GM19372 (cell line): Measurements from ENCODE around the gene XYLT2.

ENCODE experiments used
- ATAC-seq: cut with Tn5 transposase; IDR thresholded peaks from one replicate; pipeline ENCODE4 v1.9.1; 2021; ENCODE audit warnings: mild to moderate bottlenecking, low read depth, moderate library complexity; ENCODE audit not compliant: unreplicated experiment

The XYLT2 gene

DNA sequence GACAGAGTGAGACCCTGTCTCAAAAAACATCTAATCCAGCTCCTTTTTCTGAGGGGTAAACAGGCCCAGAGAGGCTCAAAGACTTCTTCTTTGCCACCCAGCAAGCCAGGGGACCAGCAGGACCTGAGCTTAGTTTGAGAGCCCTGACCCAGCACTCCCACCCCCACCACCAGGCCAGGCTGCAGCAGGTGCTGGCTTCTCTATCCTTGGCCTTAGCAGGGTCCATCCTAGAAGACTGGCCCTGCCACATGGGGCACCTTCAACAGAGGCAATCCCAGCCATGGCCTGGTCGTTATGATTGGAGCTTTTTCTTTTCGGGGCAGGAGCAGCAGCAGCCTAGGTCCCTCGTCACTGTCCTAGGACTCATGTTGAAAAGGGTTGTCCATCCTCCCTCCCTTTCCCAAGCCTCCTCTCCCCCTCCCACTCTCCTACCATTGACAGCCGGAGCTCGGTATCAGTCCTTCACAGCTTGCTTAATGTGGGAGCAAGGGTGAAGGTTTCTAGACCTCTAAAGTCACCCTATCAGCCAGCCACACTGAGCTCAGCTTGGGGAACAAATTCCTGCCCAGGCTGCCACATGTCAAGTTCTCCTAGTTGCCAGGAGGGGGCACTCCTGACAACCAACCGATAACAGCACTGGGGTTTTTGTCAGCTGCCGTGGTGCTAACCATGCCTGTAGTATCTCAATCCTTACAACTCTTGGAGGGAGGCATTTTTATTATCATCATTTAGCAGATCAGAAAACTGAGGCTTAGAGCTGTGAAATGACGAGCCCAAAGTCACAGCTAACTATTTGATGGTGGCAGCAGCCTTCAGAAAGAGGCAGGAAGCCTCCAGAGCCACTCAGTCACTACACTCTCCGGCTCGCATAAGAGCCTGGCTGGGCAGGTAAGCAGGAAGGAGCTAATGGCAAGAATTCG lies 15.9 kb downstream of the XYLT2 start:
- ATAC-seq = no peak

DNA sequence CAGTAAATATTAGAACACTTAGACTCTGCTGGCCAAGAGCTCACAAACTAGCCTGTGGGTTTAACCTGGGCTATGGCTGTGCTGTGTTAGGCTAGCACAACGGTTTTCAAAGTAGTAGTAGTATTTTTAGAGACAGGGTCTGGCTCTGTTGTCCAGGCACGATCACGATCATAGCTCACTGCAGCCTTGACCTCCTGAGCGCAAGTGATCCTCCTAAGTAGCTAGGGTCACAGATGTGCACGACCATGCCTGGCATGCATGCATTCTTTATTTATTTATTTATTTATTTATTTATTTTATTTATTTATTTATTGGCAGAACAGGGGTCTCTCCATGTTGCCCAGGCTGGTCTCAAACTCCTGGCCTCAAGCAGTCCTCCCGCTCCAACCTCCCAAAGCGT lies 16.7 kb downstream of the XYLT2 start:
- no peak for ATAC-seq

DNA sequence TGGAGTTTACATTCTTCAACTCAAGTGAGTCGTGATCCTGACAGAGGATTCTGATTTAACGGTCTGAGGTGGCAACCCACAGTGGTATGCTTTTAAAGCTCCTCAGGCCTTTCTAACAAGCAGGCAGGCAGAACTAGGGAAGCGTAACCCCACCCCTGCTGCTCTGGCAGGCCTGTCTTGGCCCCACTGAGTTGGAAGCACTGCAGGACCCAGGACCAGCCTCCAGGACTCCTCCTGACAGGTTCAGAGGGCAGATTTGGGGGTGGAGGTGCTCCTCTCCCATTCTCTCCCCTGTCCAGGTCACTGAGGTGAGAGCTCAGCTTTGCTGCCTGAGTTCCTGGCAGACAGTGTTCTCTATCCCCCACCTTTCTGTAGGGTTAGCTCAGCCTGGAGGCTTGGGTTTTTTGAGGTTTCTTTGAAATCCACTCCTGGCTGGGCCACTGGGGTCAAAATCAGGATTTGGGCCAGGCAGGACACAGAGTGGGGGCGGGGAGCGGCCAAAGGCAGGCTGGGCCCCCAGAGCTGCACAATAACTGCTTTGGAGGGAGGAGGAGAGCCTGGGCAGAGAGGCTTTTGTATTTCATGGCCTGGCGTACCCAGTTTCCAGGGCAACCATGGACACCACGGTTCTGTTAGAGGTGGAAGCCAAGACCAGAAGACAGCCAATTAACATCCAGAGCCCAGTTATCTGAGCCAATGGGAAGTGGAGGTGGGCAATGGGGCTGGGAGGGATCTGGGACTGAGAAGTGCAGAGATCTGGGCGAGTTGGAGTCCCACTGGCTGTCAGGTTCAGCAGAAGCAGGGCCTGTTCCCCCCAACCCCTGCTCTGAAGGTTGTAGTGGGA lies 17.5 kb downstream of the XYLT2 start:
- no peak for ATAC-seq

DNA sequence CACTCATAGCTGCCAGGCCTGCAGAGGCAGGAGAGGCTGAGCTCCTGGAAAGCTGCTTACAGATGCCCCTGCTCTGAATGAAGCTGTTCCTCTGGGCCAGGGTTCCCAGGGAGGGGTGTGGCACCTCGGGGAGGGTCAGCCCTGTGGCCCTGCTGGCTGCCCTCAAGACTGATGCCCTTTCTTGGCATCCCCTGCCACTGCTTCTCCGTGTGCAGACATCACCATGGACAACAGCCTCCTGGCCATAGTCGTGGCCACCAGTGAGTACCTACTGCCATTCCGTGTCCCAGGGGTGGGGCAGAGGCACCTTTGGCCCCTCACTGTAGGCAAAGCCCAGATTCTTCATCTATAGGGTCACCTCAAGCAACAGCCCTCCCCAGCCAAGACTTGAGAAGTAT lies 18.1 kb downstream of the XYLT2 start:
- ATAC-seq = no peak

DNA sequence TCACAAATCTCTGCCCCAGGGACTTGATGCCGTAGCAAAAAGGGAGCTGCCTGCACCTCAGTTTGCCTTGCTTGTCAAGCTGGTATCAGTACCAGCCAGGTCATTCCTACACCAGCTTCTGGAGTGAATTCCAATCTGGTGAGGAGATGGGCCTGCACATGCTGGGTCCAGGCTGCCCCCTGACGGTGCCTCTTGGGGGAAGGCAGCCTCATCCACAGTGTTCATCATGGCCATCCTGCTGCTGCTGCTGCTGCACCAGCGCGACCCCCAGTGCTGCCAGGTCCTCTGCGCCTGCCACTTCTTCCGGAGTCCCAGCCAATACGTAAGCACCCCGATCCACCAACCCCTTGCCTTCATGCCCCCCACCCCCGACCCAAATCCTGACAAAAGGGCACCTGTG lies 18.8 kb downstream of the XYLT2 start:
- ATAC-seq = no peak

DNA sequence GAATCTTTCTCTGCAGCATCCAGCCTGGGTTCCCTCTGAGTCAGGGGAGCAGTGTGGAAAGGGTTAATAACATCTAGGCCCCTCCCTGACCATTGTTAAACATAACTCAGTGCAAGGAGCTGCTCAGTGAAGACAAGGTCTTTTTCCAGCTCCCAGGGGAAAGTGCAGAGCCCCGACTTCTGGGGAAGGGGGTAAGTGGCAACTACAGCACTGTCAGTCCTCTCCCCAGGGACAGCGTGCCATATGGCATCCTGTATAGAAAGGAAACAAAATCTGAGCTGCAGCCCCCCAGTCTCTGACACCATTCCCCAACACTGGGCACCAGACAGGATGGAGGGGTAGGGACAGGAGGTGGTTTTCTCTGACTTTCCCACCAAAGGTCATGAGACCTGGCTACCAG lies 19.2 kb downstream of the XYLT2 start:
- ATAC-seq = no peak

DNA sequence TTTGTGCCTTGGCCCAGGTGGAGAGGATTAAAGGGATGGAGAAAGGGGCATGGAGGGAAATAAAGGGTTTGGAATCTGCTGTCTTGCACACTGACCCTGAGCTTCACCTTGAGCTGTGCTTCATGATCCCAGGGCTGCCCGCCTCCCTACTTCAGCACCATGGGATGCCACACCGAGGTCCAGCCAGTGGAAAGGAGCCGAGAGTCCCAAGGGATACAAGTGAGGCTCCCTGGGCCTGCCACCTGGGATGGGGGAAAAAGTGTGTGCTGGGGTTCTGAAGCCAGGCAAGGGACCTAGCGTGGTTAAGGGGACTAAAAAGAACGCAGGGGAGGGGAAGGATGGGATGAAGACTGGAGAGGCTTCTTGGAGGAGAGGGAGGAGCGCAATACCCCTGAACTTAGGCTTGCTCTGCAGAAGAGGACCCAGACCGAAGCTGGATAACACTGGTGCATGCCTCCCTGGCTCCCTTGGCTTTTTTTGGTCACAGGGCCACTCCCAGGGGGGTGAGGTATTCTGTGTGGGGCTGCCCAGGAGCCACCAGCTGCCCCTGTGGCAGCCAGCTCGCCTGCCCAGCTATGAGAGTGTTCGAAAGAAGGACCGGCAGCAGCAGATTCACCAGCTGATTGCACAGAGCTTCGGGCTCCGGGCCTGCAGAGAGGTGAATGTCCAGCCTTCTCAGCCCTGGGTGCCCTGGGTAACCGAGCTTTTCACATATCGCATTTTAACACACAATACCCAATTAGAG lies 19.9 kb downstream of the XYLT2 start:
- ATAC-seq = no peak

DNA sequence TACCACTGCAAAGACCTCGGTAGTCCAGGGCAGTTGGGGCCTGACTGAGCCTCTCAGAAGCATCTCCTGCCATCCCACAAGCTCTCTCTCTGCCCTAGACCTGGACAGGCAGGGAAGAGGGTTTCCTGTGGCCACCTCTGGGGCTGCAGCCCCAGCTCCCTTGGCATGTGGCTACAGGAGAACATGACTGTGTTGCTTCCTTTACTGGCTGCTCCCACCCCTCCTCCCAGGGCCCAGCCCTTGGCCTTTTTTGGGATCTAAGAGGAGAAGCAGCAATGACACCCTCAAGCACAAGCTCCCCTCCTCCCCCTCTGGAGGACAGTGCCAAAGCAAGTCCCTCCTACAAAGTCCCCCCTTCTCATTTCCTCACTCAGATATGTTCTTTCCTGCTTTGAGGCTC lies 21.5 kb downstream of the XYLT2 start:
- no peak for ATAC-seq

DNA sequence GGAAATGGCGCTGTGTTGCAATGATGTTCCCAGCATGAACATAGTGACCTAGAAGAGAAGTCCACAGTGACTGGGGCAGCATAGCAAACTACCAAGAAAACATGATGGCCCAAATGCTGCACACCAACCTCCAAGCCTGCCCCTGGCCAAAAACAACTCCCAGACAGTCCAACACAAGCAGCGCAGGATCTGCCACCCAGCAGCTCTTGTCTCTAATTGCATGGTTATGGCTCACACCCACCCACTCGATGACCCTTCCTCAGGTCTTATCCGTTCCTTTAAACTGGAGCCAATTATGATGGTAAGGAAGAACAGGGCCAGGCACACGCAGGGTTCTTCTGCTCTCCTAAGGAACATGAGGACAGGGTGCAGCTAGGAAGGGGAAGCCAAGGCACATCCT lies 24.1 kb downstream of the XYLT2 start:
- ATAC-seq = no peak

DNA sequence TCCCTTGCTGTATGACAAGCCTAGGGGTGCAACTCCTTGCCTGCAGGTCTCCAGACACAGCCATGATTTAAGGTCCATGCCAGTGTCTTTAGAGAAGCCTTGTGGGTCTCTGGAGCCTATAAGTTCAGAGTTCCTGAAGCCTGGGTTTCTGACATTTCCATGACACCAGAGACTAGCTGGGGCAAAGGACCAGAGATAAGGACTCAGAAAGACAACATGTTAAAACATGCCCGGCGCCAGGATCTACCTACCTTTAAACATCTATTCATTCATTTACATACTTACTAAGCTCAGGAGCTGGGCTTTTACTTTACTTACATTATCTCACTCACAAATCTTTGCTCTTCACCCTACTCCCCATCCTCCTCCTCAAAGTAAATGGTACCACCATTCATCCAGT lies 25.6 kb downstream of the XYLT2 start:
- no peak for ATAC-seq

DNA sequence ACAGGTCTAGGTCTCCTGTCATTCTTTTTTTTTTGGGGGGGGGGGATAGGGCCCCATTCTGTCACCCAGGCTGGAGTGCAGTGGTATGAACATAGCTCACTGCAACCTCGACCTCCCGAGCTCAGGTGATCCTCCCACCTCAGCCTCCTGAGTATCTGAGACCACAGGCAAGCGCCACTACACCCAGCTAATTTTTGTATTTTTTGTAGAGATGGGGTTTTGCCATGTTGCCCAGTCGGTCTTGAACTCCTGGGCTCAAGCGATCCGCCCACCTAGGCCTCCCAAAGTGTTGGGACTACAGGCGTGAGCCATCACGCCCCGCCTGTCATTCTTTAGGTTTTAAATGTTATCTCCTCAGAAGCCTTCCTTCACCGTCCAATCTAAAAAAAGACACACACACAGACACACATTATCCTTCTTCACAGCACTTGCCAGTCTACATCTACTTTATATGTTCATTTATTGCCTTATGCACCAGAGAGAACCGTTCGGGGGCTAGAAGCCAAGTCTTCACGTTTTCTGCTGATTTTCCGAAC lies 26.4 kb downstream of the XYLT2 start:
- ATAC-seq = no peak

DNA sequence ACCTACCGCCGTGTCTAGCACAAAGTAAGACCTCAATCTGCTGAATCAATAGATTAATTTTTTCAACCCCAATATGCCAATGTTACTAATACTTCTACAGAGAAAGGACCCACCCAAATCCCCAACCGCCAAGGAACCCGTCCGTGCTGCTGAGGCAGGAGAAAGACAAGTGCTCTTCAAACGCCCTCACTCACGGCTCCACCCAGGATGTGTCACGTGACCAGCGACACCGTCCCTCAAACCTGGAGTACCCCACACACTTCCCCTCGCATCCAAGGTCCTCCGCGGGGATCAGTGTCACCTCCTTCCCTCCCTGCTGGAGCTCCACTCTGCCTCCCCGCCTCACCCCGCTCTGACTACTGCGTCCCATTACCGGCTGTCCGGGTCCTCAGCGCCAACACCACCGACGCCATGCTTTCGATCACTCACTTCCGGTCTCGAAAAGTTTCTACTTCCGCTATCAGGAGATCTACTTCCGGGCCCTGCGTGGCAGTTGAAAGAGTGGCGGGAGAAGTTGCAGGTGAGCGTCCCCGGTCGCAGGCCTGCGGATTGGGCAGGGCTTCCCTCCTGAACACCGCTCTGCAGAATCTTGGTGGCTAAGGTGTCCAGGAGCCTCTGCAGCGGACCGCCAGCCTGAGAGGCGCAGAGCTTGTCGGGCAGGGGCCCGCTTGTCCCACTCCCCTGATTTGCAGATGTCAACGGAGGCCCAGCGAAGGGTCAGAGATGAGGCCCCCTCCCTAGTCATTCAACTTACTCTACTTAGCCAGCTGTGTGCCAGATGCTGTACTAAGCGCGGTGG lies 27.0 kb downstream of the XYLT2 start, which contains the start of the genes EME1 and MRPL27:
TSS of gene EME1 (plus strand) at position 472 of the 799 bp plus-strand sequence. CDS start 1,980 bp downstream, outside the sequence.
TSS of gene MRPL27 (minus strand) at position 427 of the 799 bp plus-strand sequence. CDS start at position 413, 14 bp downstream.
- peak; percentile 87 for ATAC-seq

DNA sequence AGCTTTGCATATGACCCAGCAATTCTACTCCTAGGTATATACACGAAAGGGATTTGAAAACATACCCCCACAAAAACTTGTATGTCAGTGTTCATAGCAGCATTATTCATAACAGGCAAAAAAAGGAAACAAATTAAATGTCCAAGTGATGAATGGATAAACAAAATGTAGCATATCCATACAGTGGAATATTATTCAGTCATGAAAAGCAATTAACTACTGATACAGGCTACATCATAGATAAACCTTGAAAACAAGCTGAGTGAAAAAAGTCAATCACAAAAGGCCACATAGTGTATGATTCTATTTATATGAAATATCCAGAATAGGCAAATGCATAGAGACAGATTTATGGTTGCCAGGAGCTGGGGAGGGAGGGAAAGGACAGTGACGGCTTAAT lies 27.8 kb downstream of the XYLT2 start:
- ATAC-seq = no peak

DNA sequence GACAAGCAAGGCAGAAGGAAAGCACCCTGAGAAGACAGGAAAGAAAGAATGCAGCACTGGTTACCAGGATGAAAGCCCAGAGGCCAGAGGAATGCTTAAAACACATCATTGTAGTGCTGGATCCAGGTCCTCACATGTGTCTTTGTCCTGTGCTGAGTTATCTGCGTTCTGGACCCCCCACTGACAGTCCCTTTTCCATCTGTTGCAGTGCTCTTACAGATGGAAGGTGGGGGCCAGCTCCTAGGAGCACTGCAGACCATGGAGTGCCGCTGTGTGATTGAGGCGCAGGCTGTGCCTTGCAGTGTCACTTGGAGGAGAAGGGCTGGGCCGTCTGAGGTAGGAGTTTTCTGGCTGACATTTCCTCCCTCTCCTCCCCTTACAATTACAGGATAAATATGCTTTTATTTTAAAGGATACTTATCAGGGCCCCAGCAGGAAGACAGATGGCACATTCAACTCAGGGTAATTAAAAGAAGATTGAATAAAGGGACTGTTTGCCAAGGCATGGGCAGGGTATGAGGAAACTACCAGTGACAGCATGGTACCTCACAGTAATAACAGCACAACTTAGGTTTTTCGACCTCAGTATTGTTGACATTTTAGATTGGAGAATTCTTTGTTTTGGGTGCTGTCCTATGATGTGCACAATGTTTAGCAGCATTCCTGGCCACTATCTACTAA lies 30.1 kb downstream of the XYLT2 start:
- ATAC-seq = no peak

DNA sequence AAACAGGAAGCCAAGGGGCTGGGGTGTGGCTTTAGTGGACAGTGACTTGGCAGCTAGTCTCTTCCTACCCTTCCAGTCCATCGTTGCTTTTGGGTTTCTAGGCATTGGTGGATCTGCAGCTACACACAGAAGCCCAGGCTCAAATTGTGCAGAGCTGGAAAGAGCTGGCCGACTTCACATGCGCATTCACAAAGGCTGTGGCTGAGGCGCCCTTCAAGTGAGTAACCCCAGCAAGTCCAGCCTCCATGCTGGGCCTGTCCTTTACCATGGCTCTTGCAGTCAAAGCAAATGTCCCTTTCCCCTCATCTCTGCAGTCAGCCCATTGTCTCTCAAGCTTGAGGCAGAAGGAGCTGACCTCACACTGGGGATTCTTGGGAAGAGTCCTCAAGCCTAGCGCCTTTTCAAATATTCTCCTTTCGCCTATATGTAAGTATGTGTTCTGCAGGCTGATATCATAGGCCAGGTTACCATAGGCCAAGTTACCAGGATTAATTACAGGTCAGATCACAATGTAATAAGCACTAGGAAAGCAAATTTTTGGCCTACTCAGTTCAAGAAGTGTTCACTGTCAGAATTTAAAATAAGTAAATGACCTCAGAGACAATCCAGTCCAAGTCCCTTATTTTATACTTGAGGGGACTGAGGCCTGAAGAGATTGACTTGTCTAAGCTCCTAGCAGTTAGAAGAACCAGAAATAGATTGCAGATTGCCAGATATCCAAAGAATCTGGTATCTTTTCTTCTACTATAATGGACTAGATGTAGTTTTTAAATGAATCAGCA lies 33.6 kb downstream of the XYLT2 start:
- no peak for ATAC-seq

DNA sequence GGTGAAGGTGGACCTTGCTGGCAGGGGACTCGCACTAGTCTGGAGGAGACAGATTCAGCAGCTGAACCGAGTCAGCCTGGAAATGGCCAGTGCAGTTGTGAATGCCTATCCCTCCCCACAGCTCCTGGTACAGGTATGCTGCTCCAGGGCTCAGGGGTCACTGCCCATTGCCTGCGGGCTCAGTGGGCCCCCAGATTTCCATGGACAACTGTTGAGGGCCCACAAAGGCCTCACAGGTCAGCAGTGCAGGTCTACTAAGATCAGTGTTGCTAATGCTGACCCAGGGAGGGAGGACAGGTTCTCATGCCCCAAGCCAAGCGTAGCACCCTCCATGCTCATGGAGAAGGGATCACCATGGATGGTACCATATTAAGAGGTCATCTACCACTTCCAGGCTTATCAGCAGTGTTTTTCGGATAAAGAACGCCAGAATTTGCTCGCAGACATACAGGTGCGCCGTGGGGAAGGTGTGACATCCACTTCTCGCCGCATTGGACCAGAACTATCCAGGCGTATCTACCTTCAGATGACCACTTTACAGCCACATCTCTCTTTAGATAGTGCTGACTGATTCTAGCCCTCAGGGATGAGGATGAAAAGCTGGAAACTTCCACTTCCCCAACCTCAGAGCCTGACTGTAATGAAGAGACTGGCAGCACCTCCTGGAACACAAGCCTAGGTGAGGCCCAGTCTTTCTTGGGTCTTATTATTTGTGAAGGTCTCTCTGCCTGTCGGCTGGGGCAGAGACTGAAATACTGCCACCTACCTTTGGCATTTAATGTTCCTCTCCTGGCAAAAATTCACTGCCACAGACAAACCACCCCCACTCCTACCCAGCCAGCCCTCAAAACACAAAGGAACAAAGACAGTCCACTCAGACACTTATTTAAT lies 34.7 kb downstream of the XYLT2 start:
- no peak for ATAC-seq

DNA sequence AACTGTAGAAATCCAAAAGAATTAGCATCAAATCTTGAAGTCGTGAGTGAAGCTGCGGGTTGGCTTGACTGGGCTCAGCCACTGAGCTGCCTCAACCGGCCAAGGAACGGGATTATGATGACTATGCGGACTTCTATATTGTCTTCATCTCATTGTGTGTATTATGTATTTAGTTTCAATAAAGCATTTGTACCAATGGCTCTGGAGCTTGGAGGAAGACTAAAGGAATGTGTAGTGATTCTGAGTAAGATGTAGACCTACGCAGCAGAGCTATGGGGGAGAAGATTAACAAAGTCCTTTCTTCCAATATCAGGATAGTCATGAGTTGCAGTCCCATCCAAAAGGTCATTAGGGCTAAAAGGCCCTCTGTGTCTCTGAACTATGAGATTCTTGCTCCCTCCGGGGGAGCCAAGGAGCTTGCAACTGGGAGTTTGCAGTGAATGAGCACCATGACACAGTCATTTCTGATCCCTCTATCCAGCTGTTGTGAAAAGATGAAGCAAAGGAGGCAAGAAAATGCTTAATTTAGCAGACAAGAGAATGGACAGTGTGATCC lies 35.4 kb downstream of the XYLT2 start:
- ATAC-seq = no peak
